T-helper 2 cell treated with Interferon-gamma antibody and Interleukin-4, amounts not matched to agents 100 ng/mL and 5 ng/mL, for 36 hours (primary cell): Measurements from ENCODE around the gene KRT9. TPM values are rescaled to one million over a fixed set of nuclear protein-coding genes. Genes with fewer than 3 reads are reported as not detected.

Experiments
- intact Hi-C: fragments of 100-400 bp; cut with micrococcal nuclease; formaldehyde crosslinking; loops from one replicate; pipeline ENCODE4 v1.15.1; 2023
- total RNA-seq: library from RNA; stranded (reverse); gene quantifications from 2 replicates; pipeline ENCODE4 v1.2.3, GENCODE V29; 2022

Gene KRT9
- total RNA-seq, 1 donor from 2014 or later: not detected

GRCh38 chr17:41531993-41532392, 39.9 kb downstream of the KRT9 start:
- intact Hi-C loops: no loop called here

- intact Hi-C loops: no loop called here
Measured at GRCh38 chr17:41530062-41531048, 41.5 kb downstream of the KRT9 start.

DNA sequence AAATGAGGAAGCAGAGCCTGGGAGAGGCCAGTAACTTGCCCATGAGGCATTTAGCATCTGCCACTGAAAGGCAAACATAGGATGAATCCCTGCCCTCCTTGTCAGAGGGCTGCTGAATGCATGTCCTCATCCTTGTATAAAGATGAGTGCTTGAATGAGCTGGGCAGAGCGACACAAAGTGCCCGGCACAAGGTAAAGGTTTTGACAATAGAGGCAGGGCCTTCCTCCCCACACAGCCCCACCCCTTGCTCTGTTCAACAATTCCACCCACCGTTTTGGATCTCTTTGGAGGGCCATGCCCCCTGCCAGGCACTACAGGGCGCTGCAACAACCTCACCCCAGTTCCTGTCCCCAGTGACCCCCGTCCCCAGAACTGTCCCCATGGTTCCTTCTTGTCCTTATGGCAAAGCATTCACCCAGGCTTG, 42.4 kb downstream of the KRT9 start:
- intact Hi-C loops: no loop called here

DNA sequence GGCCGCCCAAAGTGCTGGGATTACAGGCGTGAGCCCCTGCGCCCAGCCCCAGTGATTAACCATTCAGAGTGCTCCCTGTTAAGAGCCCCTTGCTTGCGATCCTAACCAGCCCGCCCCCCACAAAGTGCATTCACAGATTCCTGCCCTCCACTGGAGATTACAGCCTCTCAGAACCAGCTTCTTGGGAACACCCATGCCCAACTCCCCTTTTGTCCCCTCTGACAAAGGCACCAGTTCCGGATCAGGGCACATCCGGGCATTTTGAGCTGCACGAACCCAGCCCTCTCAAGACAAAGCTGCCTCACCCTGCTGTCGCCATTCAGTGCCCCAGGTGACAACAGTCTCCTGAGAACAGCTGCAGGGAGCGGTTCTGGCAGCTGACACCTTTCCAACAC, 42.9 kb downstream of the KRT9 start:
- intact Hi-C loops: no loop called here

DNA sequence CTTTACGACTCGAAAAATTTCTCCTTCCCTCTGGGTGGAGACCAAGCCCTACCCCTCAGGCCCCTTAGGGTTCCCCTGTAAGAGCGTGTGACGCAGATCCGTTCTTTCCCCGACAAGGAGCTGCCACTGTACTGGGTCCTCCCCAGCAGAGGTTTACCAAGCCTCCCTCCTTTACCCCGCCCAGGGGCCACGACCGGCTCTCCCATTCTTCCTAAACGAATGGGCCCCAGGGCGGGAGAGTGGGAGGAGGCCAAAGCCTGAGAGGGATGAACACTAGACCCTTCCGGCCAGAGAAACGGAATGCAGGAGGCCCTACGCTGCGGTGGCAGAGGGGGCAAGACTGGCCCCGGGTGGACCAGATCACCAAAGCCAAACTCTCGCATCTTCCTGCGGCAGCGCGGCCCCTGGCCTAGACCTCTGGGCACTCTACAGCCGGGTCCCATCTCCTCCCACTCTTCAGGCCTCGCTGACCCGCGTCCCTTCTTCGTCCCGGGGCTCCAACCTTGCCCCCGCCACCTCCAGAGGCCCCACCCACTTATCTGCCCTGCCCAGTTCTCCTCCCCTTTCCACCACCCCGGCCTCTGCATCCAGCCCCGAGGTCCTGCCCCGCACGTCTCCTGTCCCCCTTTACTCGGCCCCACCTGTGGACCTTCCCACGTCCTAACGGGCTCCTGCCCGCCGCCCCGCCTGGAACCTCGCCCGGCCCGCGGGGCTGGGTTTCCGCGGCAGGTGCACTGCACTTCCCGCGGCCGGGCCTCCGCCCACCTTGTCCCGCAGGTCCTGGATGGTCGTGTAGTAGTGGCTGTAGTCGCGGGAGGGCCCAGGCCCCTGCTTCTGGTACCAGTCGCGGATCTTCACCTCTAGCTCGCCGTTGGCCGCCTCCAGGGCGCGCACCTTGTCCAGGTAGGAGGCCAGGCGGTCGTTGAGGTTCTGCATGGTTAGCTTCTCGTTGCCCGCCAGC, 44.5 kb downstream of the KRT9 start:
- intact Hi-C loops: no loop called here

DNA sequence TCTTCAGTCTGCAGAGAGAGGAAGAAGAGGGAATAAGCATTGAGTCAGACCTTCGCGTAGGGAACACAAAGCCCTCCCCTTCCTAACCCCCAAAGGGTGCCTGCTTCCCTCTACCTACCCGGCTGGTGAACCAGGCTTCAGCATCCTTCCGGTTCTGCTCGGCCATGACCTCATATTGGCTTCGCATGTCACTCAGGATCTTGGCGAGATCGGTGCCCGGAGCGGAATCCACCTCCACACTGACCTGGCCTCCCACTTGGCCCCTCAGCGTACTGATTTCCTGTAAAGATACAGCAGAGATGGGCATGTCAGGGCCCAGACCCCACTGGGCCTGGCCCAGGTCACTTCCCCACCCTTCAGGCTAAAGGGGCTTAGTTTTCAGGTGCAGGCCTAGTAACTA, 47.6 kb downstream of the KRT9 start:
- intact Hi-C loops: no loop called here

GRCh38 chr17:41523787-41524186, 48.1 kb downstream of the KRT9 start:
- intact Hi-C loops: no loop called here

GRCh38 chr17:41523225-41523593, 48.6 kb downstream of the KRT9 start:
- intact Hi-C loops: no loop called here

GRCh38 chr17:41522301-41523224, 49.3 kb downstream of the KRT9 start:
- intact Hi-C loops: no loop called here

DNA sequence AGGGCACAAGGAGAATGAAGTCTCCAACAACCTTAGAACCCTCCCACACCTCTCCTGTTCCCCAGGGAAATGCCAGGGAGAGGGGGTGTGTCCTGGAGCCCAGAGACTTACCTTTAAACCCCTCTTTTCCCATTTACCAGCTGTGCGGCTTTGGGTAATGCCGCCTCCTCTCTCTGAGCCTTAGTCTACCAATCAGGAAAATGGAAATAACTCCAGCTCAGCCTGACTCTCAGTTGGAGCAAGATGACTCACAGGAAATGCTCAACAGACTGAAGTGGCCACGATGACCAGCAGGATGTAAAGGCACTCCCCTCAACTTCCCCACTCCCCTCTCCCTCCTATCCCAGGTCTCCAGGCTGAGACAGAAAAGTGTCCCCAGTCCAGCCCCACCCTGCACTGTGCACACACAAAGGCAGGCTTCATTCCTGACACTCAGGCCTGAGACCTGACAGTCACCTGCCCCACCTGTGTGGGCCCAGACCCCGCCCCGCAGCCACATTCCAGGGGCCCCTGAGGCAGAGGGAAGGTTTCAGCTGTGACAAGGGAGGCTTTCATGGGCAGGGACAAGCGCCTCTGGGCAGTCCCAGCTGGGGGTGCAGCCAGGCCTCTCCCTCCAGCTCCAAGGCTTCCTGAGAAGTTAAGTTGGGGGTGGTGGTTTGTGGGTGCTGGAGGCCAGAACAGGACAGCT, 50.1 kb downstream of the KRT9 start:
- intact Hi-C loops: no loop called here

DNA sequence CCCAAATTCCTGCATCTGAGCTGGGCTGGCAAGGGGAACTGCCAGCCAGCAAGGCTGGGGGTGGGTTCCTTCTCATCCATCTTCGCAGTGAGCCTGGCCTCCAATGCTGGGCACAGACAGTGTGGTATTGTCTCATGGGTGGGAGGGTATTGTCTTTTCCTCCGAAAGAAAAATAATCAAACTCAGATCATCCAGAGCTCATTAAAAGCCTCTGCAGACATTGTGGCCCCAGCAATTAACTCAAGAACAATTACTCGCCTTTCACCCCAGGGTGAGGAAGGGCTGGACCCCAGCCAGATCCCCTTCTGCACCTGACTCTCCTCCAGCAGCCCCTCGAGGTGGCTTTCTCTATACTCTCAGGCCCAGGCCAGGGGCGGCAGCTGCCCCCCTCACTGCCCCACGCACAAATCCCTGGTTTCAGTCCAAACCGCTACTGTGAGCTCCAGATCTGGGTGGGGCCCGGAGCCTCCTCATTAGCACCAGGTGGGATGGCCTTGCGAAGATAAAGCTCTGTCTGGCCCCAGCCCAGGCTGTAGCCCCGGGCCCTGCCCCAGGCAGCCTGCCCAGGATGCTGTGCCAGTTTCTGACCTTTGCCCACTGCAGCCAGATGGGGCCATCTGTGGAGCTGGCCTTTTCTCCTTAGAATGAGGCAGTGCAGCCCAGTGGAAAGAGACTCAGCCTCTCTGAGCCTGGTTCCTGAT, 50.9 kb downstream of the KRT9 start:
- intact Hi-C loops: no loop called here

DNA sequence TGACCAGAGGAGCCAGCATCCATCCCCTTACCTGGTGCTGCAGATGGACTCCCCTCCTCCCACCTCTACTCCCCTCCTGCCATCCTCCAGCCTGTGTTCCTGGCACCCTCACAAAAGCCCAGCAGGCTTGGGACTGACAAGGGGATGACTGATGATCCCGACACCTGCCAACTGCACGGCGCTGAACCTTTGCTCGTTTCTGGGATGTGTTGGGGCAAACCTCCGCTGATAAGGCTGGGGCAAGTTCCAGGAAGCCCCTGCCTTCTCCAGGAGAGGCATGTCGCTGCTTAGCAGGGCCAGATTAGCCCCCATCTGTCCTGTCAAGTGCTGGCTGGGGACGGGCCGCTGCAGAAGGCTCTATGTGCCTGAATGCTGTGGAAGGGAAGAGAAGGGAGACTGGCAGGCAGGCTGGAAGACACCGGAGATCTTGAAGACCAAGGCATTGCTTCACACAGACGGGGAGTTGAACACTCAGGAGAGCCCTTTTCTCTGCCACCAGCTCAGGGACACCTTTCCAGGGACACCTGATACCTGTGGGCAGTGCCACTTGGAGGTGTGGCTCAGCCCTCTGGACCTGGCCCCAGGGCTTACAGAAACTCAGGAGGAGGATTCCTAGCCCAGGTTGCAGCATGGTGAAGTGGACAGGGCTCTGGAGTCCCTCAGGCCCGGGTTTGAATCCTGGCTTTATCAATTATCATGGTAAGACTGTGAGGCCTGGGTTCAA, 52.2 kb downstream of the KRT9 start:
- intact Hi-C loops: no loop called here

GRCh38 chr17:41518789-41519449, 52.9 kb downstream of the KRT9 start, which contains the start of gene KRT15:
KRT15 (minus strand) TSS chr17:41518890; CDS start chr17:41518827, 63 bp downstream.
- intact Hi-C loops: no loop called here

GRCh38 chr17:41518031-41518430, 53.8 kb downstream of the KRT9 start:
- intact Hi-C loops: no loop called here

DNA sequence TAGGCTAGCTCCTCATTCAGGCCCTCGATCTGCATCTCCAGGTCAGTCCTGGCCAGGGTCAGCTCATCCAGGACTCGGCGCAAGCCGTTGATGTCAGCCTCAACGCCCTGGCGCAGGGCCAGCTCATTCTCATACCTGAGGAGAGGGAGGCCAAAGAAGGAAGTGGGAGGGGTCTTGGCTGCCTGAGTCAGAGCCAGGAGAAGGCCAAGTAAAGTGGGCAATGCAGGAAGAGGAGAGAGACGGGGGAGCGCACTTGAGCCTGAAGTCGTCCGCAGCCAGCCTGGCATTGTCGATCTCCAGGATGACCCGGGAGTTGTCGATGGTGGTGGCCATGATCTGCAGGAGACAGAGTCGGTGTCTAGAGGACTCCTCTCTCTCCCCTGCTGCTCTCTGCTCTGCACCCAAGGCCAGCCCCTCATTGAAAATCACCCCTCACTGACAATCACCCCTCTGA, 55.0 kb downstream of the KRT9 start:
- intact Hi-C loops: no loop called here

- intact Hi-C loops: no loop called here
Measured at GRCh38 chr17:41516147-41516829, 55.6 kb downstream of the KRT9 start.
